ENCODE measurements around the gene GSTT2B. TPM values are rescaled to one million over a fixed set of nuclear protein-coding genes. Genes with fewer than 3 reads are reported as not detected.
A peak's percentile ranks its signal among the peaks of the same experiment; 100 is the strongest.
"Not testable (repeated sequence)": the region's sequence is repeated elsewhere in the genome, so short reads cannot be mapped to it uniquely, and the experiment has no call there.

The GSTT2B gene, protein sequence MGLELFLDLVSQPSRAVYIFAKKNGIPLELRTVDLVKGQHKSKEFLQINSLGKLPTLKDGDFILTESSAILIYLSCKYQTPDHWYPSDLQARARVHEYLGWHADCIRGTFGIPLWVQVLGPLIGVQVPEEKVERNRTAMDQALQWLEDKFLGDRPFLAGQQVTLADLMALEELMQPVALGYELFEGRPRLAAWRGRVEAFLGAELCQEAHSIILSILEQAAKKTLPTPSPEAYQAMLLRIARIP
- total RNA-seq, result 3.6 to 3.7 TPM (median 3.7 TPM) in 3 replicates

DNA sequence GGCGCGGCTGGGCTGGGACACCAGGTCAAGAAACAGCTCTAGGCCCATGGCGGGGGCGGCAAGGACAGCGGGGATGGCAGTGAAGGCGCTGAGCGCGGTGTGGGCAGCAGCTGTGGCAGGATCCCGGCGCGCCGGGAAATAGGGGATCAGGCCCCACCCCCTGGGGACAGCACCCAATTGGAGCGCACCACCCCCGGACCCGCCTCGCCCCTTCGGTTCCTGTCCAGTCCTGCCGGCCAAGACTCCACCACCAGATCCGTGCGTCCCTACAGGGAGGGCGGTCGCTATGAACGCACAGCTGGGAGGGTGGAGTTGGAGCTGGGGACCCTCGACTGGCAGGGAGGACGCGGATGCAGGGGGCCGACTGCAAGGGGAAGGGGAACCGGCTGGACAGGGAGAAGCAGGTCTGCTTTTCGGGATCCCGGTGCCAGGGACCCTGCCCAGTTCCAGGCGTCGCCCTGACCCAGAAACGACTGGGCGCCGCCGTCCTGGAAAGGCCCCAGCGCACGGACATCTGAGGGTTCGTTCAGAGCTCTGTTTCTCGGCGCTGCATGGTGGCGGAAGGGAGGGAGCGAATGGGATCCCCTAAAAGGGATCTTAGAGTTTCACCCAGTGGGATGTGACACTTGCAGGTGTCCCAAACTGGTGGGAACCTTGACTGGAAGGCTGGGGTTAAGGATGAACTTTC lies at the start of gene GSTT2B:
Gene GSTT2B, minus strand, starts transcription at position 112 of the 688 bp plus-strand sequence. Its CDS starts 64 bp downstream, at position 48.
- not testable (repeated sequence) for H3K36me3 Mint-ChIP-seq; H3K4me1 Mint-ChIP-seq; H3K27ac Mint-ChIP-seq; H3K4me3 Mint-ChIP-seq; H3K9me3 Mint-ChIP-seq; H3K27me3 Mint-ChIP-seq (ENCODE audit: low read depth); DNase-seq (ENCODE audit: low spot score in 2 of 2, unreplicated experiment in 2 of 2)

DNA sequence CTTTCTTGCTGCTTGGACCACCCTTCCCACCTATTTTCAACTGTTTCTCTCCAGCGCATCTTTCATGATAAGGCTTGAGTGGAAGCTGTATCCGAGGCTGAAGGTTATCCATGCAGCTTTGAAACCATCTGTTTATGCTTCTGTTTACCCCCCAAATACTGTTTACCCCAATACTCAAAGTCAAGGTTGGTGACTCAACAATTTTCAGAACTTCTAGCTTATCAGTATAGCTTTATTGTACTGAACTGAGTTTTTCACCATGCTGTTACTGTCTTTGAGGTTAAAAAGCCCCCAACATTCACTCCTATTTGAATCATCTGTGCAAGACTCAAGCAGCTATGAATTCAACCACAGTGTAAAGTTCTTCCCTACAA lies 49.0 kb upstream of the GSTT2B start:
- H3K27me3 Mint-ChIP-seq (ENCODE audit: low read depth), result no peaks in the 10 kb centered on the region
- TF ChIP-seq, protein P1, sequence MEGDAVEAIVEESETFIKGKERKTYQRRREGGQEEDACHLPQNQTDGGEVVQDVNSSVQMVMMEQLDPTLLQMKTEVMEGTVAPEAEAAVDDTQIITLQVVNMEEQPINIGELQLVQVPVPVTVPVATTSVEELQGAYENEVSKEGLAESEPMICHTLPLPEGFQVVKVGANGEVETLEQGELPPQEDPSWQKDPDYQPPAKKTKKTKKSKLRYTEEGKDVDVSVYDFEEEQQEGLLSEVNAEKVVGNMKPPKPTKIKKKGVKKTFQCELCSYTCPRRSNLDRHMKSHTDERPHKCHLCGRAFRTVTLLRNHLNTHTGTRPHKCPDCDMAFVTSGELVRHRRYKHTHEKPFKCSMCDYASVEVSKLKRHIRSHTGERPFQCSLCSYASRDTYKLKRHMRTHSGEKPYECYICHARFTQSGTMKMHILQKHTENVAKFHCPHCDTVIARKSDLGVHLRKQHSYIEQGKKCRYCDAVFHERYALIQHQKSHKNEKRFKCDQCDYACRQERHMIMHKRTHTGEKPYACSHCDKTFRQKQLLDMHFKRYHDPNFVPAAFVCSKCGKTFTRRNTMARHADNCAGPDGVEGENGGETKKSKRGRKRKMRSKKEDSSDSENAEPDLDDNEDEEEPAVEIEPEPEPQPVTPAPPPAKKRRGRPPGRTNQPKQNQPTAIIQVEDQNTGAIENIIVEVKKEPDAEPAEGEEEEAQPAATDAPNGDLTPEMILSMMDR (IDR thresholded peaks at IDR 0.05; ENCODE audit: unreplicated experiment), result no peak
- peaks cover 16% of the 10 kb centered on the region for H3K4me1 Mint-ChIP-seq
- DNase-seq (ENCODE audit: low spot score in 2 of 2, unreplicated experiment in 2 of 2), result no peak
- H3K9me3 Mint-ChIP-seq, result no peaks in the 10 kb centered on the region
- peak overlapping the region; percentile 36 for H3K4me3 Mint-ChIP-seq
- no peaks in the 10 kb centered on the region for H3K36me3 Mint-ChIP-seq
- peak overlapping the region; percentile 26 for H3K27ac Mint-ChIP-seq

DNA sequence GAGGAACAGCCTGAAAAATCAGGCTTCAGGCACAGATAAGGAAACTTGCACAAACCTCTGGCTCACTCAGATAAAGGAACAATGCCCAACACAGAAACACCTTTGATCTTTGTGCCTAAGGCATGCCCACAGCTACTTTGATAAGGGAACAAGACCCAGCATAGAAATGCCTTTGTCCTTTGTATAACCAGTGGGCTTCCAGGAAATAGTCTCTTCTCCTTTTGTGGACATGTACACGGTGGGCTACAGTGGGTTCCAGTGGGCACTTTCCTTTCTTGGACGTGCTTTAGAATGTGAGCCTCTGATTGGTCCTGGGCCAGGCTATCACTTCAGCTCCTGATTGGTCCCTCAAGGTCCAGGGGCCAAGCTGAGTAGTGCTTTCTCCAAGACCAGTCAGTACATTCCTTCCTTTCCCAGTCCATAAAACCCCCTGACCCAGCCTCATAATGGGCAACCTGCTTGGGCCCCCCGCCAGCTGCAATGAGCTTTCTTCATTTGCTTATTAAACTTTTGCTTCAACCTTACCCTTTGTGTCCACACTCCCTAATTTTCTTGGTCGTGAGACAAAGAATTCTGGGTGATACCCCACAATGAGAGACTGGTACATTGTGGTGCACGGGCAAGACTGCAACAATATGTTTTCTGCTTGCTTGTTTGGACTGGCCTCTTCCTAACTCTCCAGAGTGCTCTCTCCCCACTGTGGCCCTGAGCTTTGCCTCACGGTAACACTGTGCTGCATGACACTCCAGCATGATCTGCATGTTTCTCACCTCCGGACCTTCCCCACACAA lies 48.4 kb upstream of the GSTT2B start:
- no peak overlapping the region for H3K27ac Mint-ChIP-seq
- H3K36me3 Mint-ChIP-seq, result no peaks in the 10 kb centered on the region
- no peaks in the 10 kb centered on the region for H3K27me3 Mint-ChIP-seq (ENCODE audit: low read depth)
- H3K9me3 Mint-ChIP-seq, result no peaks in the 10 kb centered on the region
- peaks cover 16% of the 10 kb centered on the region for H3K4me1 Mint-ChIP-seq
- DNase-seq (ENCODE audit: low spot score in 2 of 2, unreplicated experiment in 2 of 2), result no peak
- no peak overlapping the region for H3K4me3 Mint-ChIP-seq
- TF ChIP-seq, protein P1 (IDR thresholded peaks at IDR 0.05; ENCODE audit: unreplicated experiment), result no peak

DNA sequence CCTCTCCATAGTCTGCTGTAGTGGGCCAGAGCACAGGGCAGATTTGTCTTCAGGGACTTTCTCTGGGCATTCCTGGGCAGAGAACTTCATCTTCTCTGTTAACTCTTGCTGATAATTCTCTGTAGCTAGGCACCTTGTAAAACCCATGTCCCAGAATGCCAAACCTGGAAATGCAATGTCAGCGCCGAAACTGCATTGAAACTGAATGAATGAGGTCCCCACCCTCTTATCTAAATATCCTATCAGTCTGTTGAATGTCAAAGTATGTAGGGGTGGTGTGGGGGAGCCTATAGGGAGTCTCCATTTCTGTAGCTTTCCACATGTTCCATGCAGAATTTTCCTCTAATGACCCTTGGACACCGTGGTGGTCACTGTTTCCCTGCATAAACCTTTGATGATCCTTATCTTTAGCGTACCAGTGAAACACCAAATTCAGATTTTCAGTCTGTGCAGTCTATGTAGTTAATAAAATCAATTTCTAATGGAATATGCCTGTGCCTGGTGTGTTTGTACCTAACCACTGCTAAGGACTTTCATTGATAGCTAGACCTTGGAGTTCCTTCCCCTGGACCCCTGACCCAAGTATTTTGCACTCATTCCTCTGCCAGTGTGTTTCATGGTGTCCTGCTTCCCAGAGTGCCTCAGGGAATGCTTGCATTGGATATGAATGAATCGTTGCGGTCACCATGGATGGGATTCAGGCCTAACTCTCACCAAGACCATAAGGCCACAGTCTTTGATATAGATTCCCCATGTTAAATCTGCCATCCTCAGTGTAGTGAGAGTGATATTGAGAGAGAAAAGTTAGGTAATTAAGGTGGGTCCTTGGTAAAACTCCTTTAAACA lies 47.6 kb upstream of the GSTT2B start:
- TF ChIP-seq, protein P1 (IDR thresholded peaks at IDR 0.05; ENCODE audit: unreplicated experiment), result no peak
- H3K36me3 Mint-ChIP-seq, result no peaks in the 10 kb centered on the region
- DNase-seq (ENCODE audit: low spot score in 2 of 2, unreplicated experiment in 2 of 2), result no peak
- no peaks in the 10 kb centered on the region for H3K27me3 Mint-ChIP-seq (ENCODE audit: low read depth)
- no peak overlapping the region for H3K4me3 Mint-ChIP-seq
- H3K27ac Mint-ChIP-seq, result no peak overlapping the region
- peaks cover 14% of the 10 kb centered on the region for H3K4me1 Mint-ChIP-seq
- H3K9me3 Mint-ChIP-seq, result no peaks in the 10 kb centered on the region

DNA sequence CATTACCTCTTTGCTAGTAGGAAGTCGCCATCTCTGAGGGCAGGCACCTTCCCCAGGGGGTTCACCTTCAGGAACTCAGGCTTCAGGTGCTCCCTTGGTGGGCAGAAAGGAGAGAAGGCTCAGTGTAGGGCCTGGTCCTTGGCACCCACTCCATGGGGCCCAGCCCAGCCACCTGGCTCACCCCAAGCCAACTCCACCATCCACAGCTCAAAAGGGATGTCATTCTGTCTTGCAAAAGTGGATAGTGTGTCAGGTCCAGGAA lies 47.0 kb upstream of the GSTT2B start:
- no peak for DNase-seq (ENCODE audit: low spot score in 2 of 2, unreplicated experiment in 2 of 2)
- no peaks in the 10 kb centered on the region for H3K27me3 Mint-ChIP-seq (ENCODE audit: low read depth)
- H3K27ac Mint-ChIP-seq, result no peak overlapping the region
- TF ChIP-seq, protein P1 (IDR thresholded peaks at IDR 0.05; ENCODE audit: unreplicated experiment), result no peak
- H3K36me3 Mint-ChIP-seq, result no peaks in the 10 kb centered on the region
- peaks cover 11% of the 10 kb centered on the region for H3K4me1 Mint-ChIP-seq
- H3K9me3 Mint-ChIP-seq, result no peaks in the 10 kb centered on the region
- H3K4me3 Mint-ChIP-seq, result no peak overlapping the region

Data from mesothelial cell of epicardium (in vitro differentiated cells).